Measurements from ENCODE around the gene FAAP20. TPM values are rescaled to one million over a fixed set of nuclear protein-coding genes. Genes with fewer than 3 reads are reported as not detected.

FAAP20 gene
- total and polyA plus RNA-seq, 2 donors (not counting 1 experiment from before 2014, with no cell fraction given): 31.2 to 68.1 TPM

GRCh38 chr1:2172012-2172411, 22.6 kb downstream of the FAAP20 start:
- Histone ChIP-seq H3K79me2 (ENCODE audit: control insufficient read depth, insufficient read depth, low read length) (no peaks in the 10 kb centered on the region), H3K4me2 (replicated peaks; ENCODE audit: low read depth, low read length, poor library complexity, severe bottlenecking) (no peak overlapping the region), H3K9me3 (ENCODE audit: control extremely low read depth in 1 of 3, control insufficient read depth in 2 of 3, insufficient read depth in 1 of 3, low read length in 2 of 3) (no peaks in the 10 kb centered on the region), H2AFZ (ENCODE audit: insufficient read depth, low read depth, low read length, poor library complexity, severe bottlenecking) (no peak overlapping the region), H3K27me3 (replicated peaks in 1 of 4; ENCODE audit: control extremely low read depth in 1 of 4, control insufficient read depth in 3 of 4, insufficient read depth in 4 of 4, low read length in 3 of 4) (no peaks in the 10 kb centered on the region), H3K4me1 (ENCODE audit: control insufficient read depth in 2 of 2, insufficient read depth in 2 of 2, low read length in 2 of 2) (peaks cover 0 to 4% of the 10 kb centered on the region in 2 donors), H3K9ac (ENCODE audit: low read length) (no peak overlapping the region), H3K27ac (ENCODE audit: low read length in 2 of 2) (no peak overlapping the region), H3K4me3 (ENCODE audit: control extremely low read depth in 1 of 5, extremely low read depth in 1 of 5, insufficient read depth in 1 of 5, low read depth in 2 of 5, low read length in 4 of 5) (no peak overlapping the region), H3K36me3 (replicated peaks in 1 of 2; ENCODE audit: control extremely low read depth in 1 of 2, control insufficient read depth in 1 of 2, extremely low read depth in 1 of 2, insufficient read depth in 2 of 2, low read length in 1 of 2) (no peaks in the 10 kb centered on the region), H4K20me1 (ENCODE audit: control insufficient read depth, insufficient read depth, low read length, poor library complexity, severe bottlenecking) (no peaks in the 10 kb centered on the region)
- no peak overlapping the region for H3K4me3 Mint-ChIP-seq
- DNase-seq: no peak
- 98% methylated on average over 26 of the region's 26 CpGs for WGBS (ENCODE audit: insufficient coverage)
- H3K4me1 Mint-ChIP-seq: peaks cover 1% of the 10 kb centered on the region
- intact Hi-C loops (cut with micrococcal nuclease): loop anchor here (10.0 kb wide), 1 partner anchor 763 kb away; no protein-coding TSS in a partner anchor
- POLR2A ChIA-PET: no interaction called here
- H3K27me3 Mint-ChIP-seq: no peaks in the 10 kb centered on the region
- CTCF ChIA-PET: interaction anchor here (0.7 kb wide), 1 partner anchor 249 kb away, joined by 3 read pairs; no protein-coding TSS in a partner anchor
- no peak overlapping the region for H3K27ac Mint-ChIP-seq
- no peaks in the 10 kb centered on the region for H3K9me3 Mint-ChIP-seq (ENCODE audit: insufficient read depth)
- no peak for ATAC-seq (ENCODE audit: low read depth)
- TF ChIP-seq, protein P1, sequence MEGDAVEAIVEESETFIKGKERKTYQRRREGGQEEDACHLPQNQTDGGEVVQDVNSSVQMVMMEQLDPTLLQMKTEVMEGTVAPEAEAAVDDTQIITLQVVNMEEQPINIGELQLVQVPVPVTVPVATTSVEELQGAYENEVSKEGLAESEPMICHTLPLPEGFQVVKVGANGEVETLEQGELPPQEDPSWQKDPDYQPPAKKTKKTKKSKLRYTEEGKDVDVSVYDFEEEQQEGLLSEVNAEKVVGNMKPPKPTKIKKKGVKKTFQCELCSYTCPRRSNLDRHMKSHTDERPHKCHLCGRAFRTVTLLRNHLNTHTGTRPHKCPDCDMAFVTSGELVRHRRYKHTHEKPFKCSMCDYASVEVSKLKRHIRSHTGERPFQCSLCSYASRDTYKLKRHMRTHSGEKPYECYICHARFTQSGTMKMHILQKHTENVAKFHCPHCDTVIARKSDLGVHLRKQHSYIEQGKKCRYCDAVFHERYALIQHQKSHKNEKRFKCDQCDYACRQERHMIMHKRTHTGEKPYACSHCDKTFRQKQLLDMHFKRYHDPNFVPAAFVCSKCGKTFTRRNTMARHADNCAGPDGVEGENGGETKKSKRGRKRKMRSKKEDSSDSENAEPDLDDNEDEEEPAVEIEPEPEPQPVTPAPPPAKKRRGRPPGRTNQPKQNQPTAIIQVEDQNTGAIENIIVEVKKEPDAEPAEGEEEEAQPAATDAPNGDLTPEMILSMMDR (IDR thresholded peaks at IDR 0.05): no peak
- TF ChIP-seq EZH2 (IDR thresholded peaks at IDR 0.05; ENCODE audit: borderline replicate concordance, insufficient read depth, low read depth, low read length, poor library complexity, severe bottlenecking): no peak

GRCh38 chr1:2170211-2170610, 24.4 kb downstream of the FAAP20 start:
- Histone ChIP-seq H3K9me3 (ENCODE audit: control extremely low read depth in 1 of 3, control insufficient read depth in 2 of 3, insufficient read depth in 1 of 3, low read length in 2 of 3) (no peaks in the 10 kb centered on the region), H4K20me1 (ENCODE audit: control insufficient read depth, insufficient read depth, low read length, poor library complexity, severe bottlenecking) (no peaks in the 10 kb centered on the region), H3K27ac (ENCODE audit: low read length in 2 of 2) (no peak overlapping the region), H3K9ac (ENCODE audit: low read length) (no peak overlapping the region), H3K4me3 (ENCODE audit: control extremely low read depth in 1 of 5, extremely low read depth in 1 of 5, insufficient read depth in 1 of 5, low read depth in 2 of 5, low read length in 4 of 5) (no peak overlapping the region), H3K27me3 (replicated peaks in 1 of 4; ENCODE audit: control extremely low read depth in 1 of 4, control insufficient read depth in 3 of 4, insufficient read depth in 4 of 4, low read length in 3 of 4) (no peaks in the 10 kb centered on the region), H3K79me2 (ENCODE audit: control insufficient read depth, insufficient read depth, low read length) (no peaks in the 10 kb centered on the region), H3K36me3 (replicated peaks in 1 of 2; ENCODE audit: control extremely low read depth in 1 of 2, control insufficient read depth in 1 of 2, extremely low read depth in 1 of 2, insufficient read depth in 2 of 2, low read length in 1 of 2) (no peaks in the 10 kb centered on the region), H2AFZ (ENCODE audit: insufficient read depth, low read depth, low read length, poor library complexity, severe bottlenecking) (no peak overlapping the region), H3K4me2 (replicated peaks; ENCODE audit: low read depth, low read length, poor library complexity, severe bottlenecking) (no peak overlapping the region), H3K4me1 (ENCODE audit: control insufficient read depth in 2 of 2, insufficient read depth in 2 of 2, low read length in 2 of 2) (peaks cover 0 to 4% of the 10 kb centered on the region in 2 donors)
- CTCF ChIA-PET: no interaction called here
- TF ChIP-seq, protein P1 (IDR thresholded peaks at IDR 0.05): no peak
- TF ChIP-seq EZH2 (IDR thresholded peaks at IDR 0.05; ENCODE audit: borderline replicate concordance, insufficient read depth, low read depth, low read length, poor library complexity, severe bottlenecking): no peak
- Mint-ChIP-seq H3K27me3 (no peaks in the 10 kb centered on the region), H3K27ac (no peak overlapping the region), H3K9me3 (ENCODE audit: insufficient read depth) (no peaks in the 10 kb centered on the region), H3K4me3 (no peak overlapping the region), H3K4me1 (peaks cover 1% of the 10 kb centered on the region)
- DNase-seq (no peak), ATAC-seq (ENCODE audit: low read depth) (no peak)
- intact Hi-C loops (cut with micrococcal nuclease): loop anchor here (10.0 kb wide), 1 partner anchor 765 kb away; no protein-coding TSS in a partner anchor
- 86% methylated on average over 7 of the region's 11 CpGs for WGBS (ENCODE audit: insufficient coverage)
- POLR2A ChIA-PET: interaction anchor here (0.6 kb wide), 1 partner anchor 61 kb away, joined by 5 read pairs; no protein-coding TSS in a partner anchor

All from B cell (primary cell).